Kidney epithelial cell (primary cell): ENCODE measurements around the gene SFXN3. TPM values are rescaled to one million over a fixed set of nuclear protein-coding genes. Genes with fewer than 3 reads are reported as not detected.

Experiments used
- DNase-seq: peaks from one replicate; pipeline ENCODE4 v3.0.0-alpha.2; 2010; ENCODE audit warnings: low read depth
- H3K27me3 ChIP-seq: 2 replicates; pipeline ENCODE4 v1.6.0; 2011; ENCODE audit warnings: low read length; ENCODE audit not compliant: control insufficient read depth, insufficient read depth
- H3K36me3 ChIP-seq: 2 replicates; pipeline ENCODE4 v1.5.1; 2011; ENCODE audit warnings: low read length; ENCODE audit not compliant: control insufficient read depth, insufficient read depth
- H3K4me3 ChIP-seq: 2 replicates; pipeline ENCODE4 v1.5.1; 2011; ENCODE audit warnings: low read depth, mild to moderate bottlenecking, control low read depth, low read length
- total RNA-seq: library from RNA; depleted of rRNA; stranded (reverse); fragments of >200 nt; gene quantifications from 2 replicates; pipeline ENCODE4 v1.2.3, GENCODE V29; 2015
- TF ChIP-seq, protein P1 (sequence below): IDR thresholded peaks from 2 replicates; pipeline ENCODE4 v1.5.1; 2011; ENCODE audit warnings: mild to moderate bottlenecking, moderate library complexity, low read length, control low read depth, inconsistent platforms; ENCODE audit not compliant: insufficient read depth, poor library complexity, severe bottlenecking

The SFXN3 gene
- total RNA-seq, 1 donor from 2014 or later, result 59.4 TPM

DNA sequence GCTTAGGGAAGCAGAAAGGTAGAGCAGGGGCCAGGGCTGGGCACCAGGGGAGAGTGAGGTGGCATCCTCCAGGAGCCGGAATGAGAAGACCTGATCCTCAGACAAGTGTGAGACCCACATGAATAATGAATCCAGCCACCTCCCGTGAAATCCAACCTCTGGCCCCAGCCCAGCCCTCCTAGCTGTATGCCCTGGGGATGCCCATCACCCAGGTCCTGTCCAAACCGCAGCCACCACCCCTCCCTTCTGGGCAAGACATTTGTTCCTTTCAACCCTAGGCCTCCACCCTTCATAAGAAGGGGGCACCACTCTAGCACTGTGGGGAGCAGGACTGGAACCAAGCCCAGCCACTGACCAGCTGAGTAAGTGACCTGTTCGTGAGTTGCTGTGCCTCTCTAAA lies 9.8 kb upstream of the SFXN3 start:
- TF ChIP-seq, protein P1, sequence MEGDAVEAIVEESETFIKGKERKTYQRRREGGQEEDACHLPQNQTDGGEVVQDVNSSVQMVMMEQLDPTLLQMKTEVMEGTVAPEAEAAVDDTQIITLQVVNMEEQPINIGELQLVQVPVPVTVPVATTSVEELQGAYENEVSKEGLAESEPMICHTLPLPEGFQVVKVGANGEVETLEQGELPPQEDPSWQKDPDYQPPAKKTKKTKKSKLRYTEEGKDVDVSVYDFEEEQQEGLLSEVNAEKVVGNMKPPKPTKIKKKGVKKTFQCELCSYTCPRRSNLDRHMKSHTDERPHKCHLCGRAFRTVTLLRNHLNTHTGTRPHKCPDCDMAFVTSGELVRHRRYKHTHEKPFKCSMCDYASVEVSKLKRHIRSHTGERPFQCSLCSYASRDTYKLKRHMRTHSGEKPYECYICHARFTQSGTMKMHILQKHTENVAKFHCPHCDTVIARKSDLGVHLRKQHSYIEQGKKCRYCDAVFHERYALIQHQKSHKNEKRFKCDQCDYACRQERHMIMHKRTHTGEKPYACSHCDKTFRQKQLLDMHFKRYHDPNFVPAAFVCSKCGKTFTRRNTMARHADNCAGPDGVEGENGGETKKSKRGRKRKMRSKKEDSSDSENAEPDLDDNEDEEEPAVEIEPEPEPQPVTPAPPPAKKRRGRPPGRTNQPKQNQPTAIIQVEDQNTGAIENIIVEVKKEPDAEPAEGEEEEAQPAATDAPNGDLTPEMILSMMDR, result no peak

DNA sequence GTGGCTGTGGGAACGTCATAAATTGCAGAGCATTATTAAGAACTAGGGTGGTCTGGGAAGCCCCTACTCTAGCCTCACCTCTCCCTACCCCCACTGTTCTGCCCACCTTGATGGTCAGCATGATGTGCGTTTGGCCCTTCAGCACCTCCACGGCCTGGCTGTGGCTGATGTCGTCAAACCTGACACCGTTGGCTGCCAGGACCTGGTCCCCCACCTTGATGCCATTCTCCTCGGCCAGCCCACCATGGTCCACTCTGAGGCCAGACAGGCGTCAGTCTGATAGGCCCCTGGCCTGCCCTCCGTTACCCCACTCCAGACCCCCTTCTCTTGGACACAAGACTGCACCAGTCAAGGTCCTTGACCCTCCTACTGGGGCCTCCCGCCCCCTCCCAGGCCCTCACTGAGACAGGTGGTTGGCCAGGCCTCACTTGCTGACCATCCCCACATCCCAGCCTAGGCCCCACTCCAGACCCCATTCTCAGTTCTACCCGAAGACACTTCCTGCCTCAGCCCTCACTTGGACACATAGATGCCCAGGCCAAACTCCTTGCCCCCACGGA lies 9.3 kb upstream of the SFXN3 start:
- Histone ChIP-seq H3K27me3 (peaks cover 16% of the 10 kb centered on the region), H3K36me3 (no peaks in the 10 kb centered on the region), H3K4me3 (no peak overlapping the region)
- DNase-seq, result no peak
- TF ChIP-seq, protein P1, result no peak

More for the DNA sequence above, 9.8 kb upstream of the SFXN3 start:
- Histone ChIP-seq H3K4me3 (no peak overlapping the region), H3K36me3 (no peaks in the 10 kb centered on the region), H3K27me3 (peaks cover 17% of the 10 kb centered on the region)
- no peak for DNase-seq

DNA sequence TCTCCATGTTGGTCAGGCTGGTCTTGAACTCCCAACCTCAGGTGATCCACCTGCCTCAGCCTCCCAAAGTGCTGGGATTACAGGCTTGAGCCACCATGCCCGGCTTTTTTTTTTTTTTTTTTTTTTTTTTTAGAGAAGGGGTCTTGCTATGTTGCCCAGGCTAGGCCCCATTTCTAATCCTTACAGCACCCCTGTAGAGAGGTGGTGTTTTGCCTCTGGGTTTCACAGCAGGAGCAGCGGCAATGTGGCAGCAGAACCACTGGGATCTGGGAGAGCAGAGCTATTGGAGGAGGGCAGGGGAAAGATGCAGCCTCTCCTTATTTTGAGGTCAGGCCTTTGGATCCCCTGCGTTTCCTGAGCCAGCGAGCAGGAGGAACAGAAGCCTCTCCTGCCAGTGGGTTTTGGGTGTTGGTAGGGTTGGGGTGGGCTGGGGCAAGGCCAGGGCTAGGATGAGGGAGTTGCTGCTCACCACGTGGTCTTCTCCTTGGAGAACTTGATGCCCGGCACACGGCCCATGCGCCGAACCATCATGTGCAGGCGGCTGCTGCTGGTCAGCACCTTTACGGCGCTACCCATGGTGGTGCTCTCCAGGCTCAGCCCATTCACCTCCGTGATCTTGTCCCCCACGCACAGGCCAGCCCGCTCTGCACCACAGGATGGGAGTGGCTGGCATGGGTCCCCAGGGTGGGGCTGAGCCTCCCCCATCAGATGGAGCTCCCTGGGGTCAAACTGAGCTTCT lies 7.9 kb upstream of the SFXN3 start:
- H3K27me3 ChIP-seq, result peaks cover 10% of the 10 kb centered on the region
- H3K4me3 ChIP-seq, result no peak overlapping the region
- TF ChIP-seq, protein P1, result no peak
- H3K36me3 ChIP-seq, result no peaks in the 10 kb centered on the region
- DNase-seq, result no peak

DNA sequence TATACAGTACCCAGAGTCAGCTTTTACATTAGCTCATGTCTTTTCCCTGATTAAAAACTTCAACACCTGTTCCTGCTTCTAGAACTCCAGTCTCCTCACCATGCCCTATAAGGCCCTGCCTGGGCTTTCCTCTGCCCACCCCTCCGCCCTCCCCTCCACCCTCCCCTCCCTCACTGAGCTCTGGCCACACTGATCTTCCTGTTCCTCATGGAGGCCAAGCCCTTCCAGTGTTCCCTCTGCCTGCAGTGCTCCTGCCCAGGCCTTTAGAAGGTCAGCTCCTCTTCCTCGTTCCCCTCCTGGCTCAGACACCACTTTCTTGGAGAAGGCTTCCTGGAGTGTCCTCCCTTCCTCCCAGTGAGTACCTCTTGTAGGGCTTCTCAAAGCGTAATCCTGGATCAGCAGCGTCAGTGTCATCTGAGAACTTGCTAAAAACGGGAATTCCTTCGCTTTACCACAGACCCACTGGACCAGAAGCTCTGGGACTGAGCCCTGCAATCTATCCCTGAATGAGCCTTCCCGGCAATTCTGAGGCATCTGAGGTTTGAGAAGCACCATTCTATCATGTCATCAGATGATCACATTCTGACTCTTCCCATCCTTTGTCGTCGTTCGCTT lies 3.8 kb upstream of the SFXN3 start:
- no peak for DNase-seq
- H3K36me3 ChIP-seq, result no peaks in the 10 kb centered on the region
- TF ChIP-seq, protein P1, result no peak
- H3K27me3 ChIP-seq, result no peaks in the 10 kb centered on the region
- no peak overlapping the region for H3K4me3 ChIP-seq

DNA sequence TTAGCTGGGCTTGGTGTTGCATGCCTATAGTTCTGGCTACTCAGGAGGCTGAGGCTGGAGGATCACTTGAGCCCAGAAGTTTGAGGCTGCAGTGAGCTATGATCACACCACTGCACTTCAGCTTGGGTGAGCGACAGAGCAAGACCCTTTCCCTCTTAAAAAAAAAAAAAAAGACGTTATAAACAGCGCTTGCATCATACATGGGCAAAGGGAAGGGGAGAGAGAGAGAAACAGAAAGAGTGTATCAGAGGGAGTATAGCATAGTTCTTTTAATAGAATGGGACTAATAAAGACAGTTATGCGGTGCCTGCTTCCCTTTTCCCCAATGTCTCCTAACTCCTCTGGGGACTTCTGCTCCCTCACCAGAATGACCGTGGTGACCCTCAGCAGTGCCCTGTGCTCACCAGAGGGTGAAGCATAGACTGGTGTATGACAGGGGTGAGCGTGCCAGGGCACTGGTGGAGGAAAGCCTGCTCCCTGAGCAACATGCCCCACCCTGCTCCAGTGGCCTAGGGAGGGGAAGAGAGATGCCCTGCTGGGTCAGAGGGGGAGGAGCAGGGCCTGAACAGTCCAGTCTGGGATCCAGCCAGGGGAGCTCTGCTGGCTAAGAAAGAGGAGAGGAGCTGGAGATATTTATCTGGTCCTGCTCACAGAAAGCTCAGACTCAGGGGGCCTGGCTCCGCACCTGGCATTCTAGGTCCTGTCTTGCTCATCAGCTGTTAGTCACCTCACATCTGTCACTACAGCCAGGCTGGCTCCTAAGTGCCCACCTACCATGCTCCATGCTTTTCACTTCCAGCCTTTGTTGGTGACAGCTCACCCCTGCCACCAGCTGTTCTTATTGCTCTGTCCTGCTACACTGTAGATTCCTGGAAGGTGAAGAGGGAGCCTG lies 2.3 kb upstream of the SFXN3 start:
- no peak for DNase-seq
- Histone ChIP-seq H3K4me3 (no peak overlapping the region), H3K36me3 (no peaks in the 10 kb centered on the region), H3K27me3 (no peaks in the 10 kb centered on the region)
- TF ChIP-seq, protein P1, result no peak
